HFFc6 (cell line): Measurements from ENCODE around the gene SPDYE2B. TPM values are rescaled to one million over a fixed set of nuclear protein-coding genes. Genes with fewer than 3 reads are reported as not detected.
"Not testable (repeated sequence)": the region's sequence is repeated elsewhere in the genome, so short reads cannot be mapped to it uniquely, and the experiment has no call there.

Experiments
- DNase-seq: peaks from one replicate; pipeline ENCODE4 v3.0.0-alpha.2; 2018
- H3K27ac Mint-ChIP-seq: 2 replicates; pipeline ENCODE4 v1.8.0; 2020; ENCODE audit warnings: mild to moderate bottlenecking, mixed read lengths
- H3K27me3 Mint-ChIP-seq: 2 replicates; pipeline ENCODE4 v1.8.0; 2021; ENCODE audit warnings: mild to moderate bottlenecking, moderate library complexity, mixed read lengths; ENCODE audit not compliant: insufficient read depth
- H3K36me3 Mint-ChIP-seq: 2 replicates; pipeline ENCODE4 v1.8.0; 2021; ENCODE audit warnings: low read depth, mixed read lengths
- H3K4me1 Mint-ChIP-seq: 2 replicates; pipeline ENCODE4 v1.8.0; 2020; ENCODE audit warnings: low read depth, mixed read lengths
- H3K4me3 Mint-ChIP-seq: 2 replicates; pipeline ENCODE4 v1.8.0; 2020; ENCODE audit warnings: mild to moderate bottlenecking, moderate library complexity, mixed read lengths
- H3K9me3 Mint-ChIP-seq: 2 replicates; pipeline ENCODE4 v1.8.0; 2020; ENCODE audit warnings: mild to moderate bottlenecking, mixed read lengths
- total RNA-seq, 6 experiments: library from RNA; stranded (reverse); fragmentation: NEBNext Ultra II Directional; extraction: Animal tissue kit (Norgen Biotek cat#: 25700); gene quantifications; 2 replicates in 1 of 6; 3 replicates in 5 of 6; pipeline ENCODE4 v1.2.3, GENCODE V29; 2021

Gene SPDYE2B
- total RNA-seq, 6 experiments from 2014 or later: not detected

DNA sequence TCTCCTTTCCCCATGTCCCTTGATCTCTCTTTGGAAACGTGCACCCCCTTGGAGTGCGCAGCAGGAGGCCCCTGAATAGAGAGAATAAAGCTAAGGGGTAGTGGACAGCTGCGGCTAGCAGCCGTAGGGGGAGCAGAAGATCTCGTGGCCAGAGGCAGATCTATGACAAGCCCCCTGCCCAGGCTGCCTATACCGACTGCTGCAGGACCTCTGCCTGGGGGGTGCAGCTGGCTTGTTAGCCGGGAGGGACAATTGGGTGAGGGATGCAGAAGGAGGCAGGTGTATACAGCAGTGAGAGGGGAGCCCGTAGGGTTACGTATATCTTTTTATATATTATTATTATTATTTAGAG, 21.8 kb downstream of the SPDYE2B start:
- H3K4me1 Mint-ChIP-seq, DNase-seq, H3K27me3 Mint-ChIP-seq, H3K36me3 Mint-ChIP-seq, H3K4me3 Mint-ChIP-seq, H3K9me3 Mint-ChIP-seq, H3K27ac Mint-ChIP-seq: not testable (repeated sequence)

DNA sequence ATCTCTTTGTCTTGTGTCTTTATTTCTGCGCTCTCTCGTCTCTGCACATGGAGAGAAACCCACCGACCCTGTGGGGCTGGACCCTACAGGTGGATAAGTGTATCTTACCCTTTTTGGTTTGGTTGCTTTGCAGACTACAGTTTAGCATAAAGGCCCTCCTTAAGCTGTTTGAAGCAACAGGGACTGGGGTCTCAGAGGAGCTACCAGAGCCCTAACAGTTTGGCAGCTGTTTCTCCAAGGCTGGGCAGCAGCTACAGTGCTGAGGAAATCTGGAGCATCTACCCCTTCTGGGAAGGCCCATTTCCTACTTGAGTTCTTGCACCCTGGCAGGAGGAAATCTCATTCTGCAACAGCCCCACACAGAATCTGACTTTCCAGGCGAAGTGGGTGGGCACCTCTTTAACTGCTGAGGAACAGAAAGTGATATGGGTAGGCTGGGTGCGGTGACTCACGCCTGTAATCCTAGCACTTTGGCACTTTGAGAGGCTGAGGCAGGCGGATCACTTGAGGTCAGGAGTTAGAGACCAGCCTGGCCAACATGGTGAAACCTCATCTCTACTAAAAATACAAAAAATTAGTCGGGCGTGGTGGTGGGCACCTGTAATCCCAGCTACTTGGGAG, 23.4 kb downstream of the SPDYE2B start:
- not testable (repeated sequence) for DNase-seq, H3K4me3 Mint-ChIP-seq, H3K4me1 Mint-ChIP-seq, H3K27ac Mint-ChIP-seq, H3K27me3 Mint-ChIP-seq, H3K9me3 Mint-ChIP-seq, H3K36me3 Mint-ChIP-seq

DNA sequence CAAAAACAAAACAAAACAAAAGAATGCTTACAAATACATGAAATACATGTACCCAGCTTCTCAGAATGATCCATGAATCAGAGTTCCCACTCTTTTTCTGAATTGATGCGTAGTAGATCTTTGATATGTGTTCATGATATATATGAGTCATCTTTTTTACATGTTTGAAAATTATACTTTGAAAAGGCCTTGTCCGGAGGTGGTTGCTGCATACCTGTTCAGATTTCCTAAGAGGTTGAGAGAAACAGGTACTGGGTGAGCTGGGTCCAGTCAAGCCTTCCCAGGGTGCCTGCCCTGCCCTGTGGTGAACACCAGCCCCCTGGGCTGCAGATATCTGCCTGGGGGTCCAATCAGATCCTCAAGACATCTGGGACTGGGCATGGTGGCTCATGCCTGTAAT, 25.4 kb downstream of the SPDYE2B start:
- not testable (repeated sequence) for H3K9me3 Mint-ChIP-seq, H3K27ac Mint-ChIP-seq, H3K36me3 Mint-ChIP-seq, DNase-seq, H3K4me1 Mint-ChIP-seq, H3K27me3 Mint-ChIP-seq, H3K4me3 Mint-ChIP-seq

DNA sequence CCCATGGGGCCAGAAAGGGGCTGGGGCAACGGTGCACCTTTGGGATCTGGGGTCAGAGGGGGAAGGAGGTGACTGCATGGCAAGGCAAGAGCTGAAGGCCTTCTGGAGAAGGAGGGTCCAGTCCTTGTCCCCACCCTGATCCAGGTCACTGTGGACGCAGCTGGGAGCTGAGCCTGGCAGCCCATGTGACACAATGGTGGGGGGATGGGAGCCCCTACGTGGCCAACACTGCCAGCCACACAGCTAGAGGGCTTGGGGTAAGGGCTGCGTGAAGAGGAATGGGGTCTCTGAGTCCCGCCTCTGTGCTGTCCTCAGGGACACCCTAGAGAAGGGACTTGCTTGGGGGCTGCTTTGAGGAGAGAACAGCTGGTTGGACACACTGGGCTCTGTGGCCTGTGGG, 30.7 kb downstream of the SPDYE2B start:
- not testable (repeated sequence) for DNase-seq, H3K27ac Mint-ChIP-seq, H3K36me3 Mint-ChIP-seq, H3K4me3 Mint-ChIP-seq, H3K27me3 Mint-ChIP-seq, H3K9me3 Mint-ChIP-seq, H3K4me1 Mint-ChIP-seq

DNA sequence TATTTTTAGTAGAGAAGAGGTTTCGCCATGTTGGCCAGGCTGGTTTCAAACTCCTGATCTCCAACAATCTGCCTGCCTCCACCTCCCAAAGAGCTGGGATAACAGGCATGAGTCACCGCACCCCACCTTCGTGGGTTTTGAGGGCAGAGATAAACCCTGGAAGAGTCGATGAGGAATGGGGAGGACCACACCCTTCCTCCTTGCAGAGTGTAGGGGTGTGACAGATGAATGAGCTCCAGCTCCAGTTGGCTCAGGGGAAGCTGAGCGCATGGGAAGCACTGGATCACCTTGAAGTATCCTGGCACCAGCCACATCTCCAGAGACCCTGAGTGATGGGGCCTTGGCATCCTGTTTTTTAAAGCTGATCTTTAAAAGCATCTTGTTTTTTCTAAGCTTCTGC, 32.4 kb downstream of the SPDYE2B start:
- not testable (repeated sequence) for H3K4me1 Mint-ChIP-seq, H3K9me3 Mint-ChIP-seq, H3K36me3 Mint-ChIP-seq, H3K27ac Mint-ChIP-seq, H3K27me3 Mint-ChIP-seq, DNase-seq, H3K4me3 Mint-ChIP-seq

DNA sequence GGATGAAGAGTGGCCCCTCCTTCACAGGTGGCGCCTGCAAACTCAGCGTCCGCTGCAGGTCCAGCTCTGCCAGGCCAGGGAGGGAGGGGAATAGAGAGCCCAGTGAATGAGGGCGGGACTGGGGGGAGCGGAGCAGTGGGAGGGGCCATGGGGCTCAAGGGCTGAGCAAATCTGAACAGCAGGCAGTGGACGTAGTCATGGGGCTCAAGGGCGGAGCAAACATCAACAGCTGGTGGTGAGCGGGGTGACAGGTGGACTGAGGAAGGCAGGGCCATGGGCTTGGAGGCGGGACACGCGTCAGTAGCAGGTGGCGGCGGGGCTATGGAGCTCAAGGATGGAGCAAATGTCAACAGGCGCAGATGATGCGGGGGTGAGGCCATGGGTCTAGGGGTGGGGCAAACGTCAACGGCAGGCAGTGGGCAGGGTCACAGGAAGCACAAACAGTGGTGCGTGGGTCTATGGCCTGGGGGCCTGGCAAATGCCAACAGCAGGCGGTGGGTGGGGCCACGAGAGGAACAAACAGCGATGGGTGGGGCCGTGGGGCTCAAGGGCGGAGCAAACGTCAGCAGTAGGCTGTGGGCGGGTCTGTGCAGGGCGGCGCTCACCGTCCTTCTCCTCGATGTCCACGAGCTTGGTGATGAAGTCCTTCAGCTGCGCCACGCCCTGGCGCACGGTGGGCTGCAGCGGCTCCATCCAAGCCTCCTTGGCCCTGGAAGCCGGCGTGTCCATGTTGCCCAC, 38.3 kb downstream of the SPDYE2B start:
- DNase-seq, H3K4me1 Mint-ChIP-seq, H3K27ac Mint-ChIP-seq, H3K9me3 Mint-ChIP-seq, H3K36me3 Mint-ChIP-seq, H3K27me3 Mint-ChIP-seq, H3K4me3 Mint-ChIP-seq: not testable (repeated sequence)

DNA sequence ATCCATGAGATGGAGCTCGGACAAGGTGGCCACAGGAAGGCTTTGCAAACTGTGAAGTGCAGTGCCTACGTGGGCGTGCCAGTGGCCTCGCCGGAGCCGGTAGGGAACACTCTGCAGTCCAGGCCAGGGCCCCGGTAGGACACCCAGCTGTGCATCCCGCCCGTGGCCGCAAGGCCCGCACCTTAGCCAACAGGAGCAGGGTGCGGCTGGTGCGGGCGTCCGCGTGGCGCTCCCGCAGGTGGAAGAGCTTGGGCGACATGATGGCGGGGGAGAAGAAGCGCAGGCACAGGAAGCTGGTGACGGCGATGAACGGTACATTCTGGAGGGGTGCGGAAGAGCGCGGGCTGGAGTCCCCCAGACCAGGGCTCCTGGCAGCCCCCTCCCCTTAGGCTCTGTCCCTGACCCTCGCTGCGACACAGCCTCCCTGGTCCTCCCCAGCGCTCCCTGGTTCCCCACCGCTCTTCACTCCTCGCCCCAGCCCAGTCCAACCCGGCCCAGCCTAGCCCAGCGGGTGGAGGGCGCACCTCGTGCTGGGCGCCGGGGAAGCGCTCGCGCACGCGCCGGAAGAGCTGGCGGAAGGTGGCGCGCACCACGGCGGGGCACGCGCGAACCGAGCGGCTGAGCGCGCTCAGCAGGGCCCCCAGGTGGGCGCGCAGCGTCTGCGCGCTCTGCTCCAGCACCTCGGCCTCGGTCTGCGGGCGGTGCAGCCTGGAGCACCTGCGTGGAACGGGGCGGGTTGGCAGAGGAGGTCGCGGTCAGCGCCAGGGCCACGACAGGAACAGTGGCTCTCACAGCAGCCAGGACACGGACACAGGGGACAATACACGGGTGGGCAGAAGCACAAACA, 39.5 kb downstream of the SPDYE2B start:
- not testable (repeated sequence) for H3K4me3 Mint-ChIP-seq, H3K4me1 Mint-ChIP-seq, H3K27ac Mint-ChIP-seq, H3K27me3 Mint-ChIP-seq, DNase-seq, H3K36me3 Mint-ChIP-seq, H3K9me3 Mint-ChIP-seq

DNA sequence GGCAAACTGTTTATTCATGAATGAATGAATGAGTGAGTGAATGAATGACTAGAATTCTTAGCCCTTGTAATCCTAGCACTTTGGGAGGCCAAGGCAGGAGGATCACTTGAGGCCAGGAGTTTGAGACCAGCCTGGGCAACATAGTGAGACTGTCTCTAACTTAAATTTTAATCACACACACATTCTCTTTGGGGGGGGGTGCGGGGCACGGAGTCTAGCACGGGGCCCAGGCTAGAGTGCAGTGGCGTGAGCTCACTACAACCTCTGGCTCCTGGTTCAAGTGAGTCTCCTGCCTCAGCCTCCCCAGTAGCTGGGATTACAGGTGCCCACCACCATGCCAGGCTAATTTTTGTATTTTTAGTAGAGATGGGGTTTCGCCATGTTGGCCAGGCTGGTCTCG, 40.5 kb downstream of the SPDYE2B start:
- H3K4me1 Mint-ChIP-seq, H3K27me3 Mint-ChIP-seq, H3K9me3 Mint-ChIP-seq, H3K4me3 Mint-ChIP-seq, DNase-seq, H3K36me3 Mint-ChIP-seq, H3K27ac Mint-ChIP-seq: not testable (repeated sequence)

DNA sequence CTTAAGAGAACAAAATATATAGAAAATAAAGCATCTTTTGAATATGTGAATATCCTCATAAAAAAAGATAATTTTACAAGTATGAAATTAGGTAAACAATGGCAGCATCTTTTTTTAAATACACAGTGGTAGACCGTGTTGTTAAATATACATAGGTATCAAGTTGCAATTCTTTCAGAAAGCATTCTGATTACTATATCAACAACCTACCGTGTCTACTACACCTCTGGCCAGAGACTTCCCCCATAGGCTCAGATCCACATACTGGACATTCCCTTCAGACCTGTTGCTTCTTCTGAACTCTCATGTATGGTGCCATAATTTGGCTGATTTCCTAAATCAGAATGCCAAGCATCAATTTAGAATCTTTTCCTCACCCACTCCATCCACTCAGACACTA, 43.9 kb downstream of the SPDYE2B start:
- not testable (repeated sequence) for H3K36me3 Mint-ChIP-seq, DNase-seq, H3K4me1 Mint-ChIP-seq, H3K9me3 Mint-ChIP-seq, H3K4me3 Mint-ChIP-seq, H3K27me3 Mint-ChIP-seq, H3K27ac Mint-ChIP-seq

DNA sequence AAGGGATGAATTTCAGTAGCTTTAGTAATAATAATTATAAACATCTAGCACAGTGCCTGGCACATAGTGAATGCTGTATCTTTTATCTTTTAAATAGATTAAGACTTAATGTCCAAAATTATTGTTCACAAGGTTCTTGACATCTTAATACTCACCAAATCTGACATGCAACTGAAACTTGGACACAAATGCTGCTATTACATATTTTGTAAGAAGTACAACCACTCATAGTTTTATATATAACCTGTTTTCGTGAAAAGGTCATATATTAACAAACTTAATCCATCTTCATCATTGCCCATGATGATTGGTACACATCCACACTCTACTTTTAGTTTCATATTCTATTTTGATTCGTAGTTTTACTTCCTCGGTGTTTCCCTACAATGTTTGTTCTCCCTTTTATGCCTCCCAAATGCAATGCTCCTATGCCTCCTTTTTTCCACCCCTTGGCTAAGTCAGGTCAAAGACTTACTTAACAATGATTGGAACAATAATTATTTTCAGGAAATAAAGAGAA, 45.0 kb downstream of the SPDYE2B start:
- not testable (repeated sequence) for DNase-seq, H3K4me3 Mint-ChIP-seq, H3K27me3 Mint-ChIP-seq, H3K27ac Mint-ChIP-seq, H3K9me3 Mint-ChIP-seq, H3K4me1 Mint-ChIP-seq, H3K36me3 Mint-ChIP-seq

DNA sequence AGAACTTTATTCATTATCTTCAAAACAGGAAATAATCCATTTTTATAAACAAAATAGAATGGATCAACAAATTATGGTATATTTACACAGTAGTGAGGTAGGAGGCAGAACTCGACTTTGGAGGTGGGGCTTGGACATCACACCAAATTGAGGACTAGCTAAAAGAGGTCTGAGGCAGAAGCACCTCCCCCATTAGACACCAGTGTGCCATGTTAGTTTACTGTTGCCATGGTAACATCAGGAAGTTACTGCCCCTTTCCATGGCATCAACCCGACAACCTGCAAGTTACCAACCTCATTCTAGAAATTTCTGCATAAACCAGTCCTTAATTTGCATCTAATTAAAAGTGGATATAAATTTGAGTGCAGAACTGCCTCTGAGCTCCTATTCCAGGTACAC, 45.9 kb downstream of the SPDYE2B start:
- H3K4me1 Mint-ChIP-seq, H3K27me3 Mint-ChIP-seq, H3K36me3 Mint-ChIP-seq, H3K9me3 Mint-ChIP-seq, H3K27ac Mint-ChIP-seq, H3K4me3 Mint-ChIP-seq, DNase-seq: not testable (repeated sequence)

DNA sequence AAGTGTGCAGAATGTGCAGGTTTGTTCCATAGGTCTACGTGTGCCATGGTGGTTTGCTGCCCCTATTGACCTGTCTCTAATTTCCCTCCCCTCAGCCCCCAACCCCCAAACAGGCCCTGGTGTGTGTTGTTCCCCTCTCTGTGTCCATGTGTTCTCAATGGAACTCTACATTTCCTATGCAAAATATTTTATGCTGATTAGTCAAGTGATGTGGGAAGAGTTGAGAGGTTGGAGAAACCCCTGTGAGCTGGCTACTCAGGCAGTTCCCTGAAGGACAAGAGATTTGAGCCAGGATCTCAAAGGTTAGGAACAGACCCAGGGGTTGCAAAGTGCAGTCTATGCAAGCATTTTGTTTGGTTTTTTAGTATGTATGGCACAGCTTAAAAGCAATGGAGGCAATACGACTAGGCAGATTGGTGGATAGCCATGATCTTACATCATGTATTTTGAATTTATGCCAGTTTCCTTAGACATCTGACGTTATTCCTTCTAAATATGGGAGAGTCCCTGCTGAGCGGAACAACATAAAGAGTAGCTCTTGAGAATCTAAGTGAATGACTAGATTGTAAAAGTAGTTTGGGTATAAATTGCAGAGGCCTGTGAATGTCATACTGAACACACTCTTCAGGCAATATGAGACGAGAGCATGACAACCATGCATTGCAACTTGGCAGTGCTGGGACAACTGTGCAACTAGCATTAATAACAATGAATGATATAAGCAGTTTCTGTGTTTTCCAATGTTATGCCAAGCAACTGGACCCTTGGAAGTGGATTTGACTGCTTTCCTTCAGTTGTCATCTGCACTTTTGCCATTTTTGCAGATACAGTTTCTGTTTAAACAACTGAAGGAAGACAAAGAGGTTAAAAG, 47.8 kb downstream of the SPDYE2B start:
- not testable (repeated sequence) for H3K36me3 Mint-ChIP-seq, H3K4me1 Mint-ChIP-seq, H3K9me3 Mint-ChIP-seq, H3K4me3 Mint-ChIP-seq, H3K27ac Mint-ChIP-seq, DNase-seq, H3K27me3 Mint-ChIP-seq

DNA sequence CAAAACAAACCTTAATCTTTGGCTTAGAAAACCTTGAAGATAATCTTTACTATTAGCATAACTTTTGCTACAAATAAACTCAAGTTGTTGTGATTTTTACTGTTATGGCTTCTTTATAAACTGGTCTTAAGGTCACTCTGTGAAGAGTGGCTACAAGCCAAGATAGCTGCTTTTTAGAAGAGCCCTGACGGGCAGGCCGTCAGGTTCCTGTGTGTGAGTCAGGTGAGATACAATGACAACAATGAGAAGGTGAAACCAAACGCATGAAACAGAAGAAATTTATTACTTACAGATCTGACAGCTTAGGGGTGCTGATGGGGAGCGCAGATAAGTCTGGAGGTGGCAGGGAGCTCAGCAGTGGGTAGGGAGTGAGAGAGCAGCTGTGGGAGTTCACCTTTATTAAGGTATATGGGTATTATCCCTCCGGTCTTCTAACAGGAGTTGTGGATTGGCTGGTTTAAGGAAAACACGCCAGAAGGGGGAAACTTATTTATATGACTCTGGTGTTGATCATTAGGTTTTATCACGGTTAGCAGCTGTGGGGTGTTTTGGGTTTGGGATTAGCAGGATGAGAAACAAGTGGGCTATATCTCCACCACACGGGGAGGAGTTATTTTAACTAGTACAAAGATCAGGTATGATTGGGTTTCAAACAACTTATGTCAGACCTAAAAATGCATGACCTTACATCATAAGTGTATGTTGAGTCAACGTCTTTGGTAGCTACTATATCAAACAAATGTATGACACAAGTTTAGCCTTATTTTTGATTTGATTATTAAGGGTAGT, 49.0 kb downstream of the SPDYE2B start:
- not testable (repeated sequence) for H3K27me3 Mint-ChIP-seq, H3K36me3 Mint-ChIP-seq, H3K4me1 Mint-ChIP-seq, DNase-seq, H3K9me3 Mint-ChIP-seq, H3K27ac Mint-ChIP-seq, H3K4me3 Mint-ChIP-seq
